ENCODE data around the gene GTF2I. TPM values are rescaled to one million over a fixed set of nuclear protein-coding genes. Genes with fewer than 3 reads are reported as not detected.
A peak's percentile ranks its signal among the peaks of the same experiment; 100 is the strongest.
"Not testable (repeated sequence)": the region's sequence is repeated elsewhere in the genome, so short reads cannot be mapped to it uniquely, and the experiment has no call there.

GTF2I gene
- total RNA-seq, 1 experiment from 2014 or later = 99.7 TPM

DNA sequence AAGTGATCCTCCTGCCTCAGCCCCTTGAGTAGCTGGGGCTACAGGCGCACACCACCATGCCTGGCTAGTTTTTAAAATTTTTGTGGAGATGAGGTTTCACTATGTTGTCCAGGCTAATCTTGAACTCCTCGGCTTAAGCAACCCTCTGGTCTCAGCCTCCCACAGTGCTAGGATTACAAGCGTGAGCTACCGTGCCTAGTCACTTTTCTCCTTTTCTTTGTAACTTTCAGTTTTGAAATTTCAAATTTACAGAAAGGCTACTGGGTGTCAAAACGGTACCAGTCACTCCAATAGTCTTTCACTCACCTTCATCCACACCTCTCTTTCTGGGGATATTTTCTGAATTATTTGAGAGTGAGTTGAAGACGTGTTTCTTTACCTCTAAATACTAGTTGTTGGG lies 117.6 kb downstream of the GTF2I start:
- DNase-seq (ENCODE audit: low read depth) = not testable (repeated sequence)

DNA sequence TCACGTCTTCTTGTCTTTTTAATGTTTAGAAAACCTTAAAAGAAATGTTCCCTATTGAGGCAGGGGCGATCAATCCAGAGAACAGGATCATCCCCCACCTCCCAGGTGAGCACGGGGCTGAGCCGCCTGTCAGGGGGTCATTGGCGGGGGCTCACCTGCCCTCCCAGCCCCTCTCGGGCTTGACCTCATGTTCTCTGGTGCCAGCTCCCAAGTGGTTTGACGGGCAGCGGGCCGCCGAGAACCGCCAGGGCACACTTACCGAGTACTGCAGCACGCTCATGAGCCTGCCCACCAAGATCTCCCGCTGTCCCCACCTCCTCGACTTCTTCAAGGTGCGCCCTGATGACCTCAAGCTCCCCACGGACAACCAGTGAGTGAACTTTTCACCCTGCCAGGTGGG lies 121.5 kb downstream of the GTF2I start:
- not testable (repeated sequence) for DNase-seq (ENCODE audit: low read depth)

DNA sequence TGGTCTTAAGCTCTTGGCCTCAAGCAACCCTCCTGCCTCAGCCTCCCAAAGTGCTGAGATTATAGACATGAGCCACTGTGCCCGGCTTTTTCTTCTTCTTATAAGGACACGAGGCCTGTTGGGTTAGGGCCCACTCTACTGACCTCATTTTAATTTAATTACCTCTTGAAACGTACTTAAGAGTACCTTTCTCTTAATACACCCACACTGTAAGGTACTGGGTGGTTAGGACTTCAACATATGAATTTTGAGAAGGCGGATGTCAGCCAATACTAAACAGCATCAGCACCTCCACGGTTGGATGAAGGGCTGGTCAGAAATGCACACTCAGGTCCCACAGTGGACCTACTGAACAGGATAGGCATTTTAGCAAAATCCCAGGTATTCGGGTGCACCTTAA lies 124.2 kb downstream of the GTF2I start:
- DNase-seq (ENCODE audit: low read depth) = not testable (repeated sequence)

DNA sequence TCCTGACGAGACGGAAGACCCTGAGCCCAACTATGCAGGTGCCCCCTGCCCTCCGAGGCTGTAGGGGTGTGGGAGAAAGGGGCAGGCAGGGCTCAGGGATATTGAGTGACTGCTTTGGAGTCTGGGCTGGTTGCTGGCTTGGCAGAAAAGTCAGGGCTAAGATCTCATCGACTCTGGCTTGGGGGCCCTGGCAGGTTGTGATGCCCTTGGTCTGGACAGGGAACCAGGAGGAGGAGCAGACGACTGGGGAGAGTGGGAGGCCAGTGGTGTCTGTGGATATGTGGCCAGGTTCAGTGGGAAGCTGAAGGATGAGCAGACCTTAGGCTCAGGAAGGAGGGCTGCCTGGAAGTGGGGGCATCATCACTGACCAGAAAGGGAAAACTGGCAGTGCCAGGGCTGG lies 126.1 kb downstream of the GTF2I start:
- DNase-seq (ENCODE audit: low read depth) = not testable (repeated sequence)

DNA sequence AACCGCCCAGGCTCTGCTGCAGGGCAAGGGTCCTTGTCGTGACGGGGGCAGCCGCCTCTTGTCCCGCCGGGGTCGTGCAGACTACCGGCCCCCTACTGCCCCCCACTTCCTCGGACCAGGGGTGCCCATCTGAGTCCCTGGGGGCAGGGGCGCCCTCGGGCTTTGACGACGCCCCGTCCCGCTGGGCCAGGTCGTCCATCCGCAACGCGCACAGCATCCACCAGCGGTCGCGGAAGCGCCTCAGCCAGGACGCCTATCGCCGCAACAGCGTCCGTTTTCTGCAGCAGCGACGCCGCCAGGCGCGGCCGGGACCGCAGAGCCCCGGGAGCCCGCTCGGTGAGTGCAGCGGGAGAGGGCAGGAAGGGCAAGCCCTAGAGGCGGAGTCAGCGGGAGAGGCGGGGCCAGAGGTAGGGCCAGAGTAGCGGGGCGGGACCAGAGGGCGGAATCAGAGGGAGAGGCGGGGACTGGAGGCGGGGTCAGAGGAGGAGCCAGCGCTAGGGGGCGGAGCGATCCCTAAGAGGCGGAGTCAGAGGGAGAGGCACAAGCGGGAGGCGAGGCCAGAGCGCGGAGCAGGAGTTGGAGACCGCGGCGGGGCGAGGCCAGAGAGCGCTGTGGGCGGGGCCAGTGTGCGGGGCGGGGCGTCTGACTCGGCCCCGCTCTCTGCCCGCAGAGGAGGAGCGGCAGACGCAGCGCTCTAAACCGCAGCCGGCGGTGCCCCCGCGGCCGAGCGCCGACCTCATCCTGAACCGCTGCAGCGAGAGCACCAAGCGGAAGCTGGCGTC lies 131.0 kb downstream of the GTF2I start:
- peak; percentile 81 for DNase-seq (ENCODE audit: low read depth)

- DNase-seq (ENCODE audit: low read depth) = not testable (repeated sequence)
Measured at GRCh38 chr7:74789200-74789736, 131.8 kb downstream of the GTF2I start.

- not testable (repeated sequence) for DNase-seq (ENCODE audit: low read depth)
Measured at GRCh38 chr7:74797848-74798622, 140.5 kb downstream of the GTF2I start.

DNA sequence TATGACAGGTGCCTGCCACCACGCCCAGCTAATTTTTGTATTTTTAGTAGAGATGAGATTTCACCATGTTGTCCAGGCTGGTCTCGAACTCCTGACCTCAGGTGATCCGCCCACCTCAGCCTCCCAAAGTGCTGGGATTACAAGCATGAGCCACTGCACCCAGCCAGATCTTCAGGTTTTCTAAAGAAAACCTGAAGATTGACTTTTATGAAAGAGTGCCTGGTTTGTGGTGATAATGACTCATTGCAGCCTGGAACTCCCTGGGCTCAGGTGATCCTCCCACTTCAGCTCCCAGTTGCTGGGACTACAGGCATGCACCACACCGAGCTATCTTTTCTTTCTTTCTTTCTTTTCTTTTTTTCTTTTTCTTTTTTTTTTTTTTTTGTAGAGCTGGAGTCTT lies 141.1 kb downstream of the GTF2I start:
- DNase-seq (ENCODE audit: low read depth) = not testable (repeated sequence)

Other genes starting within 250 kb of the GTF2I start
- 4.8 and 6.4 TPM in 2 replicates for gene GTF2IRD1, start 203.8 kb upstream of the GTF2I start, total RNA-seq (2014; rRNA removed; shearing (Covaris generic))
- gene NCF1, start 116.3 kb downstream of the GTF2I start, total RNA-seq (2014; rRNA removed; shearing (Covaris generic)) = not detected in 2 replicates
- gene GTF2IRD2, start 193.9 kb downstream of the GTF2I start, total RNA-seq (2014; rRNA removed; shearing (Covaris generic)) = 11.3 and 29.0 TPM in 2 replicates